Ishikawa (cell line): ENCODE measurements around the gene SRP9.

Source experiments
- CEBPB ChIP-seq: IDR thresholded peaks from 2 replicates; pipeline ENCODE4 v1.6.1; 2012
- CREB1 ChIP-seq: IDR thresholded peaks from 2 replicates; pipeline ENCODE4 v1.6.1; 2012; ENCODE audit warnings: low read depth
- EGR1 ChIP-seq: IDR thresholded peaks from 2 replicates; pipeline ENCODE4 v1.6.1; 2012
- EP300 ChIP-seq: IDR thresholded peaks from 2 replicates; pipeline ENCODE4 v1.6.1; 2012; ENCODE audit warnings: borderline replicate concordance
- FOXM1 ChIP-seq: IDR thresholded peaks from 2 replicates; pipeline ENCODE4 v1.6.1; 2012; ENCODE audit warnings: low read depth, borderline replicate concordance
- NFIC ChIP-seq: IDR thresholded peaks from 2 replicates; pipeline ENCODE4 v1.6.1; 2012
- RAD21 ChIP-seq: IDR thresholded peaks from 2 replicates; pipeline ENCODE4 v1.6.1; 2012; ENCODE audit warnings: low read depth
- TAF1 ChIP-seq: IDR thresholded peaks from 2 replicates; pipeline ENCODE4 v1.6.1; 2012; ENCODE audit warnings: low read depth, mild to moderate bottlenecking
- TCF12 ChIP-seq: IDR thresholded peaks from 2 replicates; pipeline ENCODE4 v1.6.1; 2012; ENCODE audit warnings: low read depth
- TEAD4 ChIP-seq: IDR thresholded peaks from 2 replicates; pipeline ENCODE4 v1.6.1; 2012
- YY1 ChIP-seq: IDR thresholded peaks from 2 replicates; pipeline ENCODE4 v1.6.1; 2012; ENCODE audit warnings: low read depth
- ZBTB7A ChIP-seq: IDR thresholded peaks from 2 replicates; pipeline ENCODE4 v1.6.1; 2012; ENCODE audit warnings: low read depth
- TF ChIP-seq, protein P1 (sequence below): IDR thresholded peaks from 2 replicates; pipeline ENCODE4 v1.6.1; 2012
- TF ChIP-seq, protein P2 (sequence below): IDR thresholded peaks from 2 replicates; pipeline ENCODE4 v1.6.1; 2012
- TF ChIP-seq, protein P3 (sequence below): IDR thresholded peaks from 2 replicates; pipeline ENCODE4 v1.6.1; 2012; ENCODE audit warnings: low read depth, mild to moderate bottlenecking

Gene SRP9

DNA sequence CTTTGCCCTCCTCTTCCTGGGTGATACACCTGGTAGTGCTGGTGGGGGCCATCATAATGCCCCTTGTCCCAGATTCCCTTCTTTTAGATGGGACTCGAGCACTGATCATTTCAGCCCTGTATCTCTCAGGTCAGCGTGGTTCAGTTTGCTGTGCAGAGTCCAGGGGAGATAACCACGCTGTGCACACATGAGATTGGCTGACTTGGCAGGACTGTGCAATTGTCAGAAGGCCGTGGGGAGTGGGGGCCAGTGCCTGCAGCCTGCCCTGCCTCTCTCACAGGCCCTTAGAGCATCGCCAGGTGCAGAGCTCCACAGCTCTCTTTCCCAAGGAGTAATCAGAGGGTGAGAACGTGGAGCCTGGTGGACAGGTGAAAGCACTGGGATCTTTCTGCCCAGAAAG is 47.5 kb downstream of the SRP9 start:
- TF ChIP-seq EGR1: no peak
- no peak for TF ChIP-seq EP300
- TF ChIP-seq TAF1: no peak
- no peak for TF ChIP-seq FOXM1
- no peak for TF ChIP-seq RAD21
- TF ChIP-seq YY1: no peak
- TF ChIP-seq CREB1: no peak
- TF ChIP-seq TCF12: no peak
- TF ChIP-seq TEAD4: no peak
- TF ChIP-seq, protein P1, sequence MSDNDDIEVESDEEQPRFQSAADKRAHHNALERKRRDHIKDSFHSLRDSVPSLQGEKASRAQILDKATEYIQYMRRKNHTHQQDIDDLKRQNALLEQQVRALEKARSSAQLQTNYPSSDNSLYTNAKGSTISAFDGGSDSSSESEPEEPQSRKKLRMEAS: no peak
- TF ChIP-seq NFIC: no peak
- TF ChIP-seq, protein P2, sequence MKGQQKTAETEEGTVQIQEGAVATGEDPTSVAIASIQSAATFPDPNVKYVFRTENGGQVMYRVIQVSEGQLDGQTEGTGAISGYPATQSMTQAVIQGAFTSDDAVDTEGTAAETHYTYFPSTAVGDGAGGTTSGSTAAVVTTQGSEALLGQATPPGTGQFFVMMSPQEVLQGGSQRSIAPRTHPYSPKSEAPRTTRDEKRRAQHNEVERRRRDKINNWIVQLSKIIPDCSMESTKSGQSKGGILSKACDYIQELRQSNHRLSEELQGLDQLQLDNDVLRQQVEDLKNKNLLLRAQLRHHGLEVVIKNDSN: no peak
- no peak for TF ChIP-seq ZBTB7A
- no peak for TF ChIP-seq CEBPB
- TF ChIP-seq, protein P3, sequence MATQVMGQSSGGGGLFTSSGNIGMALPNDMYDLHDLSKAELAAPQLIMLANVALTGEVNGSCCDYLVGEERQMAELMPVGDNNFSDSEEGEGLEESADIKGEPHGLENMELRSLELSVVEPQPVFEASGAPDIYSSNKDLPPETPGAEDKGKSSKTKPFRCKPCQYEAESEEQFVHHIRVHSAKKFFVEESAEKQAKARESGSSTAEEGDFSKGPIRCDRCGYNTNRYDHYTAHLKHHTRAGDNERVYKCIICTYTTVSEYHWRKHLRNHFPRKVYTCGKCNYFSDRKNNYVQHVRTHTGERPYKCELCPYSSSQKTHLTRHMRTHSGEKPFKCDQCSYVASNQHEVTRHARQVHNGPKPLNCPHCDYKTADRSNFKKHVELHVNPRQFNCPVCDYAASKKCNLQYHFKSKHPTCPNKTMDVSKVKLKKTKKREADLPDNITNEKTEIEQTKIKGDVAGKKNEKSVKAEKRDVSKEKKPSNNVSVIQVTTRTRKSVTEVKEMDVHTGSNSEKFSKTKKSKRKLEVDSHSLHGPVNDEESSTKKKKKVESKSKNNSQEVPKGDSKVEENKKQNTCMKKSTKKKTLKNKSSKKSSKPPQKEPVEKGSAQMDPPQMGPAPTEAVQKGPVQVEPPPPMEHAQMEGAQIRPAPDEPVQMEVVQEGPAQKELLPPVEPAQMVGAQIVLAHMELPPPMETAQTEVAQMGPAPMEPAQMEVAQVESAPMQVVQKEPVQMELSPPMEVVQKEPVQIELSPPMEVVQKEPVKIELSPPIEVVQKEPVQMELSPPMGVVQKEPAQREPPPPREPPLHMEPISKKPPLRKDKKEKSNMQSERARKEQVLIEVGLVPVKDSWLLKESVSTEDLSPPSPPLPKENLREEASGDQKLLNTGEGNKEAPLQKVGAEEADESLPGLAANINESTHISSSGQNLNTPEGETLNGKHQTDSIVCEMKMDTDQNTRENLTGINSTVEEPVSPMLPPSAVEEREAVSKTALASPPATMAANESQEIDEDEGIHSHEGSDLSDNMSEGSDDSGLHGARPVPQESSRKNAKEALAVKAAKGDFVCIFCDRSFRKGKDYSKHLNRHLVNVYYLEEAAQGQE: no peak

DNA sequence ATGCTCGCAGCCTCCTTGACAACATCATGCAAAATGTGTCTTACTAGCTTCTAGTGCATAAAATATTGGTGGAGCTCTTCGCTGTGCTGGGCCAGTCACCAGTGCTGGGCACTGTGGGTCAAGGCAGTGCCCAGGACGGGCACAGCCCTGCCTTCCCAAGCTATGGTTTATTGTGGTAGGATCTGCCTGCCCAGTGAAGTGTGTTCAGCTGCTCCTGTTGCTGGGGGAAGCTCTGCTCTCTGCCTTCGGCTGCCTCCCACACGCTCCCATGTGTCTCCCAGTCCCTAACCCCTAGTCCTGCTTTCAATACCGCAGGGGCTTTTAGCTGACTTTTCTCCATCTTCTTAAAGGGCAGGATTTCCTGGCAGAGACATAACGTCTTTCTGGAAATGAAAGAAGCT is 48.0 kb downstream of the SRP9 start:
- TF ChIP-seq CREB1: no peak
- TF ChIP-seq TEAD4: no peak
- TF ChIP-seq TAF1: no peak
- TF ChIP-seq YY1: no peak
- TF ChIP-seq ZBTB7A: no peak
- TF ChIP-seq NFIC: no peak
- TF ChIP-seq FOXM1: no peak
- no peak for TF ChIP-seq TCF12
- no peak for TF ChIP-seq EGR1
- no peak for TF ChIP-seq EP300

DNA sequence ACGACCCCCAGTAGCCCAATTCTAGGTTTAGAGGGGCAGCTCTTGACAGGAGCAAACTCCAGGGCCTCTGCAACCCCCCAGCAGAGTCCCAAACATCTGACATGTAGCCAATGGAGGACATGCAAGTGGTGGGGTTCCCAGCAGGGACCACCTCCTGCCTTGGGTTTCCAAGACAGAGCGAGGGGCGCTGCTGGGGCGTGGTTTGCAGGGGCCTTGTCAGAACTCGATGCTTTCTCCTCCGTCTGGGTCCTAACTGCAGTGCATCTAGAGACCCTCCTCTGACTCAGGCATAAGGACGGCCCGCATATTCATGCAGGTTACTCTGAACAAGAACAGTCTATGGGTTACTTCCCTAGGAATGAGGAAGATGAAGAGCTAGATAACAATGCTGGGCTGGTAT is 49.5 kb downstream of the SRP9 start:
- TF ChIP-seq, protein P3: no peak
- TF ChIP-seq TEAD4 (no peak), EGR1 (no peak), TAF1 (no peak), FOXM1 (no peak), ZBTB7A (no peak), YY1 (no peak), CREB1 (no peak), NFIC (no peak), TCF12 (no peak), EP300 (no peak), CEBPB (no peak), RAD21 (no peak)
- TF ChIP-seq, protein P2: no peak
- TF ChIP-seq, protein P1: no peak

DNA sequence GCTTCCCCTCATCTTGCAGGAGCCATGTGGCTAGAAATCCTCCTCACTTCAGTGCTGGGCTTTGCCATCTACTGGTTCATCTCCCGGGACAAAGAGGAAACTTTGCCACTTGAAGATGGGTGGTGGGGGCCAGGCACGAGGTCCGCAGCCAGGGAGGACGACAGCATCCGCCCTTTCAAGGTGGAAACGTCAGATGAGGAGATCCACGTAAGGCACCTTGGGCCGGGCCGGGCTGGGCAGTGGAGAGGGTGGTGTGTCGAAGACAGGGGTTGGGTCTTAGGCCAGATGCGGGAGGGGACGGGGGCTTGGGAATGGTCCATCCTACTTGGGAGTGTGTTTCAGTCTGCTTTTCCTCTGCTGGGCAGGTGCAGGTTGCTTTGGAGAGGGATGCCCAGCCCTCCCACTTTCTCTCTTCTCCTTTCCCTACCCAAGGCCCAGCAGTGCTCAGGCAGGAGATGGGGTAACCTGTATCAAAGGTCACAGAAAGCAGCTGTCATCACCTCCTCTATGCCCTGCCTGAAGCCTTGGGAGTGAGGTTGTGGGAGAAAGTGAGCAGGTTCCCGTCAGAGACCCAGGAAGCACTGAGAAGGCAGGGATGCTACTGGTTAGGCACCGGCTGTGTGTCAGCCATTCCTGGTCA is 51.2 kb downstream of the SRP9 start:
- TF ChIP-seq CEBPB (no peak), NFIC (no peak), FOXM1 (no peak), EP300 (no peak), ZBTB7A (no peak), TAF1 (no peak), CREB1 (no peak), RAD21 (no peak), EGR1 (no peak), YY1 (no peak), TEAD4 (no peak), TCF12 (no peak)
- TF ChIP-seq, protein P3: no peak
- TF ChIP-seq, protein P1: no peak
- TF ChIP-seq, protein P2: no peak
